ENCODE results near the gene DNLZ. TPM values are rescaled to one million over a fixed set of nuclear protein-coding genes. Genes with fewer than 3 reads are reported as not detected.

Gene DNLZ
- total and polyA plus RNA-seq, 2 donors (not counting 1 experiment from before 2014, with no cell fraction given) = 23.0 to 42.0 TPM

GRCh38 chr9:136311051-136312008 lies 52.2 kb downstream of the DNLZ start:
- H4K20me1 ChIP-seq (ENCODE audit: control insufficient read depth, insufficient read depth, low read length, poor library complexity, severe bottlenecking) = no peaks in the 10 kb centered on the region
- H3K4me3 ChIP-seq (ENCODE audit: control extremely low read depth in 1 of 5, extremely low read depth in 1 of 5, insufficient read depth in 1 of 5, low read depth in 2 of 5, low read length in 4 of 5) = peak overlapping the region in 3 of 5 experiments; percentile 5 to 9 (median 9)
- peaks cover 3% of the 10 kb centered on the region for H3K9me3 Mint-ChIP-seq (ENCODE audit: insufficient read depth)
- H3K4me1 Mint-ChIP-seq = peaks cover 5% of the 10 kb centered on the region
- POLR2A ChIA-PET = interaction anchor here (1.1 to 1.6 kb wide), 2 partner anchors 12 to 52 kb away, joined by 4 to 5 read pairs; partner anchors contain the start of gene DNLZ
- H2AFZ ChIP-seq (ENCODE audit: insufficient read depth, low read depth, low read length, poor library complexity, severe bottlenecking) = no peak overlapping the region
- peak overlapping the region; percentile 12 for H3K27ac Mint-ChIP-seq
- peaks cover 4% of the 10 kb centered on the region for H3K79me2 ChIP-seq (ENCODE audit: control insufficient read depth, insufficient read depth, low read length)
- DNase-seq (peak; percentile 49), ATAC-seq (ENCODE audit: low read depth) (peak; percentile 29)
- H3K36me3 ChIP-seq (replicated peaks in 1 of 2; ENCODE audit: control extremely low read depth in 1 of 2, control insufficient read depth in 1 of 2, extremely low read depth in 1 of 2, insufficient read depth in 2 of 2, low read length in 1 of 2) = no peaks in the 10 kb centered on the region
- H3K9ac ChIP-seq (ENCODE audit: low read length) = peak overlapping the region; percentile 9
- TF ChIP-seq EZH2 (IDR thresholded peaks at IDR 0.05; ENCODE audit: borderline replicate concordance, insufficient read depth, low read depth, low read length, poor library complexity, severe bottlenecking) (no peak), CTCF (IDR thresholded peaks at IDR 0.05) (no peak)
- H3K27me3 ChIP-seq (replicated peaks in 1 of 4; ENCODE audit: control extremely low read depth in 1 of 4, control insufficient read depth in 3 of 4, insufficient read depth in 4 of 4, low read length in 3 of 4) = peaks cover 0 to 28% (median 2%) of the 10 kb centered on the region in 4 experiments
- H3K4me3 Mint-ChIP-seq = peak overlapping the region; percentile 33
- peaks cover 0 to 22% (median 10%) of the 10 kb centered on the region in 3 donors for H3K9me3 ChIP-seq (ENCODE audit: control extremely low read depth in 1 of 3, control insufficient read depth in 2 of 3, insufficient read depth in 1 of 3, low read length in 2 of 3)
- peaks cover 5% of the 10 kb centered on the region for H3K27me3 Mint-ChIP-seq
- peak overlapping the region; percentile 9 to 24 for H3K27ac ChIP-seq (ENCODE audit: low read length in 2 of 2)
- CTCF ChIA-PET = interaction anchor here (0.8 to 2.7 kb wide), 6 partner anchors 17 to 320 kb away, joined by 3 to 21 read pairs (median 3); partner anchors contain the start of gene DNLZ
- H3K4me1 ChIP-seq (ENCODE audit: control insufficient read depth in 2 of 2, insufficient read depth in 2 of 2, low read length in 2 of 2) = peaks cover 59% of the 10 kb centered on the region in 2 donors
- peak overlapping the region; percentile 64 for H3K4me2 ChIP-seq (replicated peaks; ENCODE audit: low read depth, low read length, poor library complexity, severe bottlenecking)
- WGBS (ENCODE audit: insufficient coverage) = 32% methylated on average over 13 of the region's 23 CpGs
- intact Hi-C loops (cut with micrococcal nuclease) = loop anchor here (1.0 kb wide), 1 partner anchor 52 kb away; the partner anchor contains the start of gene DNLZ
